K562 treated with DMSO at 1 percent for 24 hours (cell line): Measurements from ENCODE around the gene LIMK1. TPM values are rescaled to one million over a fixed set of nuclear protein-coding genes. Genes with fewer than 3 reads are reported as not detected.

ENCODE experiments used
- total RNA-seq: library from RNA; unstranded; fragments of 300-600 nt; gene quantifications from 2 replicates; pipeline ENCODE4 v1.2.3, GENCODE V29; 2022; ENCODE audit warnings: low read depth; ENCODE audit not compliant: insufficient read depth

The LIMK1 gene
- 19.8 and 23.3 TPM in 2 replicates for total RNA-seq

GRCh38 chr7:74083117-74083876 is at the start of gene LIMK1:
Gene LIMK1 (plus strand): TSS chr7:74083804. CDS start chr7:74083991, 187 bp downstream.

Other genes with a start within 250 kb of the LIMK1 start
- gene METTL27, start 241.3 kb upstream of the LIMK1 start, total RNA-seq = 0.78 and 1.8 TPM in 2 replicates
- gene TMEM270, start 222.6 kb upstream of the LIMK1 start, total RNA-seq = not detected in 2 replicates
- not detected in 2 replicates for gene ELN, start 55.6 kb upstream of the LIMK1 start, total RNA-seq
- 394 and 408 TPM in 2 replicates for gene EIF4H, start 90.6 kb downstream of the LIMK1 start, total RNA-seq
- gene LAT2, start 126.2 kb downstream of the LIMK1 start, total RNA-seq = 0.43 TPM in 1 of 2 replicates, not detected in the other
- gene RFC2, start 170.6 kb downstream of the LIMK1 start, total RNA-seq = 112 and 116 TPM in 2 replicates
- 15.0 and 15.4 TPM in 2 replicates for gene CLIP2, start 205.6 kb downstream of the LIMK1 start, total RNA-seq